ENCODE measurements around the gene HDHD5. TPM values are rescaled to one million over a fixed set of nuclear protein-coding genes. Genes with fewer than 3 reads are reported as not detected.

HDHD5 gene
- total and polyA plus RNA-seq, 10 donors = 25.4 to 47.6 (median 32.3) TPM

- intact Hi-C loops (cut with DNase I; ENCODE audit: low total_unique reads) = no loop called here
- H3K36me3 ChIP-seq = peaks cover 0 to 29% (median 0%) of the 10 kb centered on the region in 6 donors
- no peak for DNase-seq
- H3K4me3 ChIP-seq = no peak overlapping the region
- WGBS, 5 donors = 64 to 79% (median 76%) methylated on average over 4 of the region's 4 CpGs
- TF ChIP-seq POLR2A (IDR thresholded peaks at IDR 0.05) (no peak), POLR2AphosphoS5 (IDR thresholded peaks at IDR 0.05) (no peak)
- TF ChIP-seq, protein P1, sequence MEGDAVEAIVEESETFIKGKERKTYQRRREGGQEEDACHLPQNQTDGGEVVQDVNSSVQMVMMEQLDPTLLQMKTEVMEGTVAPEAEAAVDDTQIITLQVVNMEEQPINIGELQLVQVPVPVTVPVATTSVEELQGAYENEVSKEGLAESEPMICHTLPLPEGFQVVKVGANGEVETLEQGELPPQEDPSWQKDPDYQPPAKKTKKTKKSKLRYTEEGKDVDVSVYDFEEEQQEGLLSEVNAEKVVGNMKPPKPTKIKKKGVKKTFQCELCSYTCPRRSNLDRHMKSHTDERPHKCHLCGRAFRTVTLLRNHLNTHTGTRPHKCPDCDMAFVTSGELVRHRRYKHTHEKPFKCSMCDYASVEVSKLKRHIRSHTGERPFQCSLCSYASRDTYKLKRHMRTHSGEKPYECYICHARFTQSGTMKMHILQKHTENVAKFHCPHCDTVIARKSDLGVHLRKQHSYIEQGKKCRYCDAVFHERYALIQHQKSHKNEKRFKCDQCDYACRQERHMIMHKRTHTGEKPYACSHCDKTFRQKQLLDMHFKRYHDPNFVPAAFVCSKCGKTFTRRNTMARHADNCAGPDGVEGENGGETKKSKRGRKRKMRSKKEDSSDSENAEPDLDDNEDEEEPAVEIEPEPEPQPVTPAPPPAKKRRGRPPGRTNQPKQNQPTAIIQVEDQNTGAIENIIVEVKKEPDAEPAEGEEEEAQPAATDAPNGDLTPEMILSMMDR (IDR thresholded peaks at IDR 0.05 in 8 of 11, conservative IDR thresholded peaks at IDR 0.05 in 3 of 11) = no peak
- no peaks in the 10 kb centered on the region for H3K27me3 ChIP-seq (replicated peaks in 1 of 7)
- peak overlapping the region in 1 of 8 donors; percentile 14 for H3K27ac ChIP-seq
- peaks cover 7 to 100% (median 71%) of the 10 kb centered on the region in 6 donors for H3K4me1 ChIP-seq
- no peaks in the 10 kb centered on the region for H3K9me3 ChIP-seq
Measured at GRCh38 chr22:17091851-17092250, 67.2 kb downstream of the HDHD5 start.

GRCh38 chr22:17090550-17090949 lies 68.5 kb downstream of the HDHD5 start:
- H3K27ac ChIP-seq = no peak overlapping the region
- peaks cover 0 to 27% (median 0%) of the 10 kb centered on the region in 6 donors for H3K36me3 ChIP-seq
- H3K27me3 ChIP-seq (replicated peaks in 1 of 7) = no peaks in the 10 kb centered on the region
- peaks cover 19 to 100% (median 78%) of the 10 kb centered on the region in 6 donors for H3K4me1 ChIP-seq
- no peak for TF ChIP-seq POLR2AphosphoS5 (IDR thresholded peaks at IDR 0.05)
- TF ChIP-seq, protein P1 (IDR thresholded peaks at IDR 0.05 in 8 of 11, conservative IDR thresholded peaks at IDR 0.05 in 3 of 11) = no peak
- no peak for TF ChIP-seq POLR2A (IDR thresholded peaks at IDR 0.05)
- no peak overlapping the region for H3K4me3 ChIP-seq
- DNase-seq = no peak
- no peaks in the 10 kb centered on the region for H3K9me3 ChIP-seq
- intact Hi-C loops (cut with DNase I; ENCODE audit: low total_unique reads) = no loop called here

Other genes with a start within 250 kb of the HDHD5 start
- under 1 TPM in 2 of 7 donors, not detected in 5; 0.25 to 0.46 TPM for gene GAB4, start 151.1 kb downstream of the HDHD5 start, total RNA-seq
- gene GAB4, start 151.1 kb downstream of the HDHD5 start, polyA plus RNA-seq = under 1 TPM in 1 of 3 donors, not detected in 2; 0.03 TPM
- gene IL17RA, start 74.3 kb downstream of the HDHD5 start, total RNA-seq = 100 to 1,000 TPM in 1 of 7 donors, 10 to 100 TPM in 6; 38.0 to 100 (median 56.6) TPM
- gene IL17RA, start 74.3 kb downstream of the HDHD5 start, polyA plus RNA-seq = 1 to 10 TPM; 2.9 to 8.4 (median 5.0) TPM
- gene TMEM121B, start 37.9 kb downstream of the HDHD5 start, total RNA-seq = 1 to 10 TPM in 3 of 7 donors, under 1 TPM in 4; 0.72 to 3.6 (median 0.98) TPM
- gene TMEM121B, start 37.9 kb downstream of the HDHD5 start, polyA plus RNA-seq = under 1 TPM; 0.03 to 0.19 (median 0.15) TPM
- gene ADA2, start 60.2 kb upstream of the HDHD5 start, total RNA-seq = 100 to 1,000 TPM; 115 to 187 (median 166) TPM
- 10 to 100 TPM; 22.0 to 30.2 (median 22.7) TPM for gene ADA2, start 60.2 kb upstream of the HDHD5 start, polyA plus RNA-seq
- 1 to 10 TPM in 5 of 7 donors, under 1 TPM in 2; 0.59 to 3.0 (median 1.2) TPM for gene CECR2, start 210.2 kb upstream of the HDHD5 start, total RNA-seq
- under 1 TPM; 0.05 to 0.22 (median 0.13) TPM for gene CECR2, start 210.2 kb upstream of the HDHD5 start, polyA plus RNA-seq